Measurements from ENCODE around the gene DGCR8.
"Not testable (repeated sequence)": the region's sequence is repeated elsewhere in the genome, so short reads cannot be mapped to it uniquely, and the experiment has no call there.

DGCR8 gene

GRCh38 chr22:20156042-20156389 is 76.0 kb downstream of the DGCR8 start:
- DNase-seq, result no peak

GRCh38 chr22:20156611-20157429 is 76.8 kb downstream of the DGCR8 start:
- DNase-seq, result peak; percentile 74 to 90 (median 75)

- DNase-seq, result no peak
These were observed 77.6 kb downstream of the DGCR8 start for GRCh38 chr22:20157430-20158183.

GRCh38 chr22:20158391-20159036 is 78.5 kb downstream of the DGCR8 start:
- no peak for DNase-seq

GRCh38 chr22:20159076-20159475 is 79.0 kb downstream of the DGCR8 start:
- no peak for DNase-seq

GRCh38 chr22:20159531-20159930 is 79.5 kb downstream of the DGCR8 start:
- DNase-seq, result not testable (repeated sequence)

GRCh38 chr22:20160041-20160440 is 80.0 kb downstream of the DGCR8 start:
- no peak for DNase-seq

All from T-helper 1 cell (primary cell).